MM.1S (cell line): ENCODE measurements around the gene MMP10.

Experiments
- CTCF ChIP-seq: fragments of 300-600 bp; sonication (generic); IDR thresholded peaks from 2 replicates; pipeline ENCODE4 v1.5.1; 2016; ENCODE audit warnings: antibody characterized with exemption, low read length, mixed read lengths
- EZH2 ChIP-seq: fragments of 300-600 bp; sonication (generic); optimal IDR thresholded peaks from 2 replicates; pipeline ENCODE3; 2017; ENCODE audit warnings: low read depth, mild to moderate bottlenecking, antibody characterized with exemption, low read length, mixed read lengths
- EZH2phosphoT487 ChIP-seq: fragments of 300-600 bp; sonication (generic); IDR thresholded peaks from 2 replicates; pipeline ENCODE4 v1.6.1; 2018; ENCODE audit warnings: antibody characterized with exemption, low read length

- TF ChIP-seq CTCF, result peak; percentile 26
- no peak for TF ChIP-seq EZH2
- TF ChIP-seq EZH2phosphoT487, result no peak
Observed at GRCh38 chr11:102780491-102780918, at the start of gene MMP10.
